Epidermal melanocyte (primary cell): ENCODE results near the gene KCNN1.
"Not testable (repeated sequence)": the region's sequence is repeated elsewhere in the genome, so short reads cannot be mapped to it uniquely, and the experiment has no call there.

Experiments
- DNase-seq: peaks from one replicate; pipeline ENCODE4 v3.0.0; 2011; ENCODE audit warnings: low spot score; ENCODE audit not compliant: insufficient read length

KCNN1 gene

GRCh38 chr19:18000915-18001776 lies 34.2 kb downstream of the KCNN1 start:
- peak; percentile 91 for DNase-seq

GRCh38 chr19:18001777-18002345 lies 35.0 kb downstream of the KCNN1 start:
- DNase-seq: no peak

DNA sequence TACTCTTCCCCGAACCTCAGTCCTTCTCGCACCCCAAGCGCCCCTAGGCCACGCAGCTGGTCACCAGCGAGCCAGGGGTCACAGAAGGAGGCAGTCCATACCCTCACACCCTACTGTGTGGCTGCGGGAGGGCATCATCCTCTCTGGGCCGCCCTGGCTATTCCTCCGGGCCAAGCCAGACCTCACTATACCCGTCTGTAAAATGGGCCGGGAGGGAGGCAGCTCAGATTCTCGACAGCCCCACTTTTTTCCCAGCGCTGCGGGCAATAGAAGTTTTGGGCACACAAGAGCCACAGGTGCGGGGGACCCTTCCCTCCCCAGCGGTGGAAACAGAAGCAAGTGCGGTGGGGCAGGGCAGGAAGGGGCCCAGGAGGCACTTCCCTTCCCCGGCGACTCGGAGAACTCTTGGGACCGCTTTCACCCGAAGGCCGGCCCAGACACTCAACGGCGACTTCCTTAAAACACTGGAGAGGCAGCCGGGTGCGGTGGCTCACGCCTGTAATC lies 35.5 kb downstream of the KCNN1 start:
- DNase-seq: no peak

- DNase-seq: not testable (repeated sequence)
These were observed 38.8 kb downstream of the KCNN1 start for GRCh38 chr19:18005750-18006149.

DNA sequence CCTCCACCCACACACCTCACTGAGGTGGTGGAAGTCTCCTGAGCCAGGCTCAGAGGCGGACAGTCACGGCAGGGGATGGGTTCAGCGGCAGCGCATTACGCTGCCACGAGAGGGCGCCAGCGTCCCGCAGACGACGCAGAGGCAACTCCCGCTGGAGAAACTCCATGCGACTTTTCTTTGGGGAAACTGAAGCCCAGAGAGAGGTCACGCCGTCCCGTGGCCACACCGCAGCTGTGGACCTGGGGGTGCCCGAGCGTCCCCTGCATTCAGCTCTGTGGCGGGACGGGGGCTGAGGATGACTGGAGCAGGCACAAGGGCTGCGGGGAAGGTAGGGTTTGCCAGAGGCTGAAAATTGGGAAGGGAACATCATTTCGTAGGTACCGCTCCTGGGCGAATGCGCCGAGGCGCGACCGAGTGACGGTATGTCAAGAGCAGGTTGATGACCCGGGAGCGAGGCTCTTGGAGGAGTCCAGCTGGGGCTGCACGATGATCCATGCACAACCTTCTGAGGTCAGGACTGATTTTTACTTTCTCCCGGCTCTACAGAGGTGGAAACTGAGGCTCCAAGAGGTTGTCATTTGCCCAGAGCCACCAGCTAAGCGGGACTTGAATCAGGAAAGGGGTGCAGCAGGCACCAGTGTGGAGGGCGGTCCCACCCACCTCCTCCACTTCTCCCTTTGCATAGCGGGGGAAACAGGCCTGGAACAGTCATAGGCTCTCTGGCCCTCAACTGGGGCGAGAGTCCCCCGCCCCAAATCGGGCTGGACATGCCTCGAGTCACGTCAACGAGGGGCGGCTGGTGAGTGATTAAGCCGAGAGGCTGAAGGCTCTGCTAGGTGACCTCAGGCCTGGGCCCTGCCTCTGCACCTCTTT lies 40.4 kb downstream of the KCNN1 start:
- peak; percentile 93 for DNase-seq

- peak; percentile 100 for DNase-seq
These were observed 41.2 kb downstream of the KCNN1 start, which contains the start of gene ARRDC2 for GRCh38 chr19:18007917-18008673. Gene ARRDC2, plus strand, starts transcription at chr19:18008170. Its CDS starts 141 bp downstream, at chr19:18008311.

- no peak for DNase-seq
These were observed 41.9 kb downstream of the KCNN1 start for GRCh38 chr19:18008814-18009213.

DNA sequence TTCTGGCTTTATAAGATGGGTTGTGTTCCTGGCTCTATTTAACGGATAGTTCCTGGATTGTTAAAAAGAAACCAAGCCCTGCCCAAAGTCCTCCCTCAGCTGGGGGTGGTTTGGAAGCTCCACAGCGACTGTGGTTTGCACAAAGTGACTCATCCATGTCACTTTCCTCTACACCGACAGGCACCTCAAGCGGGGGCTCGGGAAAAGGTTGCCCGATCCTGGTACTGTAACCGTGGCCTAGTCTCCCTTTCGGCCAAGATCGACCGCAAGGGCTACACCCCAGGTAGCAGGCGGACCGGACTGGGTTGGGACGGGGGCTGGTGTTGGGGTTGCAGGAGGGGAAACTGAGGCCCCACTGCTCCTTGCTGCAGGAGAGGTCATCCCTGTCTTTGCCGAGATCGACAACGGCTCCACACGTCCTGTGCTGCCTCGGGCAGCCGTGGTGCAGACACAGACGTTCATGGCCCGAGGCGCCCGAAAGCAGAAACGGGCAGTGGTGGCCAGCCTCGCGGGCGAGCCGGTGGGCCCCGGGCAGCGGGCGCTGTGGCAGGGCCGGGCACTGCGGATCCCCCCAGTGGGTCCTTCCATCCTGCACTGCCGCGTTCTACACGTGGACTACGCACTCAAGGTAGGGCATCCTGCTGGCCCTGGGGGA lies 42.6 kb downstream of the KCNN1 start:
- no peak for DNase-seq

DNA sequence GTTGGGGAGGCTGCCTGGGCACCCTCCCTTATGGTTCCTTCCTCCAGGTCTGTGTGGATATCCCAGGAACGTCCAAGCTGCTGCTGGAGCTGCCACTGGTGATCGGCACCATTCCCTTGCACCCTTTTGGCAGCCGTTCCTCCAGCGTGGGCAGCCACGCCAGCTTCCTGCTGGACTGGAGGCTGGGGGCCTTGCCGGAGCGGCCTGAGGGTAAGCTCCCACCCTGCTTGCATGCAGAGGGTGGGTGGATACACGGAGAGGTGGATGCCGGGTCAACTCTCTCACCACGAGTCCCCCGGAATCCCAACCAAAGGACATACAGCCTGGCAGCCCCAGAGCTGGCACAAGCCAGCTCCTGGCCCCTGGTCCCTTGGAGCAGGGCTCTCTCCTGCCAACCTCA lies 43.2 kb downstream of the KCNN1 start:
- no peak for DNase-seq

DNA sequence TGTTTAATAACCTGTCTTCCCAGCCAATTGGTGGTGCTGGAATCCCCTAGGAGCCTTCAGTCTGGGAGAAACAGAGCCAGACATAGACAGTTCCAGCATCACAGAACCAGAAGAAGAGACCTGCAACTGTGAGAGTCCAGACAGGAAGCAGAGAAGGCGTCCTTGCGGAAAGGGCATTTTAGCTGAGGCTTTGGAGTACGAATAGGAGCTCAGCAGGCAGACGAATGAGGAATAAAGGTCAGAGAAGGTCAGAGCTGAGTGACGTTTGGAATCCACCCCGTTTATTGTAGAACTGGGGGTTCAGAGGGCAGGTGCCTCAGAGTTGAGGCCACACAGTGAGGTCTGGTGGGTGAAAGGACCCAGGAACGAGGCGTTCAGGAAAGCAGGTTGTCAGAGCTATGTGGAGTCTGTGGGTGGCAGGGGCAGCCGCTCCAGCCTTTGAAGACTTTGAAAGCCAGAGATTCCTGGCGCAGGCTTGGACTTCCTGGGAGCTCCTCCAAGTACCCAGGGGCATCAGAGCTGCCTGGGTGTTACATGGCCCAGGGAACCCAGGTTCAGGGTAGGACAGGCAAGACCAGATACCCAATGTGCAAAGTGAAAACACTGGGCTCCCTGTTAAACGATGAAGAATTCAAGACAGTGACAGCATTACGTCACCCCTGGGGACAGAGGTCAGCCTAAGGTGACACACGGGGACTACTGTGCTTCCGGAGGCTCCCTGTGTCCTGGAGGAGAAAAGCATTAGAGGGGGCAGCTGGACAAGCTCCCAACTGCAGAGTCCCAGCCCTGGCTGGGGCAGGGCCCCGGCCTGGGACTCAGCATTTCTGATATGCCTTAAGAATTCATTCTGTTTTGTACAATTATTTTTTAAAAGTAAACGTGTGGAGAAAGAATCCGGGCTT lies 46.6 kb downstream of the KCNN1 start:
- no peak for DNase-seq

DNA sequence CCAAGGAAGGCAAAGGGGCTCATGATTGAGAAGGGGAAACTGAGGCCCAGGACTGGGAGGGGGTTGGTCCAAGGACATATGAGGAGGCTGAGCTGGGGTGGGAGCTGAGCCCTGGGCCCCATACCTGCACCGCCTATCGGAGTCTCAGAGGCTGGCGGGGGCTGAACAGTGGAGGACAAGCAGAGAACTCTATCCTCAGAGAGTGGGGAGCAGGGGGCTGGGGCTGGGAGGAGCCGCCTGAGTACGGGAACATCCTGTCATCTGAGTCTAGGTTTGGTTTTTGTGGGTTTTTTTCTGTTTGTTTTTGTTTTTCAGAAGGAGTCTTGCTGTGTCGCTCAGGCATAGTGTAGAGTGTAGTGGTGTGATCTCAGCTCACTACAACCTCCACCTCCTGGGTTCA lies 47.3 kb downstream of the KCNN1 start:
- no peak for DNase-seq

GRCh38 chr19:18016209-18016910 lies 49.5 kb downstream of the KCNN1 start:
- no peak for DNase-seq

DNA sequence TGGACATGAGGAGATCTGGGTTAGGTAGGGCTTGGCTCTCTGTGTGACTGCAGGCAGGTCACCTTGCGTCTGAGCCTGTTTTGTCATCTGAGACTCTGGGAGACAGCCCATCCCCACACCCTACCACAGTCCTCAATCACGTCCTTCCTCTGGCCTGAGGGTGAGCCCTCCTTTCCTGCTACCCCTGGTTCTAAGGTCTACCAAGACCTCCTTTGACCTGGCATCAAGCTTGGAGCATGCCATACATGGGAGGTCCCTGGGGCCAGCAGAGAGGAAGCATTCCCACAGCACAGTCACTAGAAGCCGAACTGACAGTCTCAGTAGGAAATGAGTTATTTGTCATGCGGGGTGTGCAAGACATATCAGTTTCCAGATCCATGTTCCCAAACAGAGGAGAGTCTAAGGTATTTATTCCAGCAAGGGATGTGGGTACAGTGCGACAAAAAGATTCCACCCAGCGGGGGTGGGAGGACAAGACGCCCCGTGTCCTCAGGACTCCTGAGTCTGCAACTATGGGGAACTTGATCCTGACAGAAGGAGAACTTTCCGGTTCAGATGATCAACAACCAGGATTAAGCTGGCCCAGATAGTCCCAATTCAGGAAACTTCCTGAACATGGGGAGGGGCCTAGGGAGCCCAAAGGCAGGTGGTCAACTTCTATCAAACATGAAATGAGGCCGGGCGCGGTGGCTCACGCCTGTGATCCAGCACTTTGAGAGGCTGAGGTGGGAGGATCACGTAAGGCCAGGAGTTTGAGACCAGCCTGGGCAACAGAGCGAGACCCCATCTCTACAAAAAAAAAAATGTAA lies 50.6 kb downstream of the KCNN1 start:
- no peak for DNase-seq

GRCh38 chr19:18020212-18021085 lies 53.5 kb downstream of the KCNN1 start:
- no peak for DNase-seq

GRCh38 chr19:18021121-18021755 lies 54.3 kb downstream of the KCNN1 start:
- no peak for DNase-seq

DNA sequence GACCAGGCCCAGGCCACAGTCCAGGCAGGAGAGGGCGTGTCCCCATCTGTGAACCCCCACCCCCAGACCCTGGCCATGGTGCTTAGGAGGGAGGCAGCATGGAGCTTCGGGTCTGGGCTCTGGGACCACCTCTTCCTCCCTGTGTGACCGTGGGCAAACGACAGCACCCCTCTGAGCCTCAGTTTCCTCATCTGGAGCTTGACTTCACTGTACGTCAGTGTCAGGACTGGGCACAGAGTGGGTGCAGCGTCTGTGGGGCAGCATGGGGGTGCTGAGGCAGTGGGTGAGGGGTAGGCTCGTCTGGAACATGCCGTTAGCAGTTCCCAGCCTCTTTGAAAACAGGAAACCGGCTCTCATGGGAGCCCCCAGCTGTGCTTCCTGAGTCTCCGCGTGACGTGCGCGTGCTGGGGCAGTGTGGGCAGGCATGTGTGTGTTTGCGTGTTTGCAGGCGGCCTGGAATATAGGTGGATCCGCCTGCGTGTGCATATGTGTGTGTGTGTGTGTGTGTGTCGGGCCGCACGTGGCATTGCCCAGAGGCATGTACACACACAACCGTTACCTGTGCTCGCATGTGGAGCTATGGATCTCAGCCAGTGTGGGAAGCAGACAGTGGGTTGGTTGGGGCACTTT lies 56.8 kb downstream of the KCNN1 start:
- peak; percentile 69 for DNase-seq
